Activated CD8-positive, alpha-beta memory T cell treated with anti-CD3 and anti-CD28 coated beads for 4 hours (primary cell): ENCODE data around the gene BBS5.

Experiments
- DNase-seq, 2 donors: peaks; one replicate each; pipeline ENCODE4 v3.0.0-alpha.2; 2020; ENCODE audit warnings: low read depth in 2 of 2

The BBS5 gene

DNA sequence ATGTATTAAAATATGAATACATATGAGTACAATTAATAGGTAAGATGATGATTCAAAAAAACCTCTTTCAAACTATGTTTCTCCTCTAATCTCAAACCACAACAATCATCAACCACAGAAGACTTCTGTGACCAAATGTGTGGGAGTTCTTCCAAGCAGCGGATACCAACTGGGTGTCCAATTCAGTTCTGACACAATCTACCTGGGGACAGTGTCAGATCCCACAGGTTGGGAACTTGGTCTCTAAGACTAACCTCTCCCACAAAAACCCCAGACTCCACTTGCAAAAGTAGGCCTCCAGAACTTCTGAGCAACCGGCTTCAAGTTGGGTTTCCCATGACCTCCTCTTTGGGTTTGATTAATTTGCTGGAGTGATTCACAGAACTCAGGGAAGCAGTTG is 67.5 kb downstream of the BBS5 start:
- DNase-seq: no peak
